NCI-H524 treated with DMSO at 0.1 percent for 48 hours (cell line): ENCODE results near the gene ELOVL7.
"Not testable (repeated sequence)": the region's sequence is repeated elsewhere in the genome, so short reads cannot be mapped to it uniquely, and the experiment has no call there.

Experiments used
- DNase-seq: peaks from one replicate; lab custom pipeline; 2025; lab: John Stamatoyannopoulos, UW

The ELOVL7 gene

DNA sequence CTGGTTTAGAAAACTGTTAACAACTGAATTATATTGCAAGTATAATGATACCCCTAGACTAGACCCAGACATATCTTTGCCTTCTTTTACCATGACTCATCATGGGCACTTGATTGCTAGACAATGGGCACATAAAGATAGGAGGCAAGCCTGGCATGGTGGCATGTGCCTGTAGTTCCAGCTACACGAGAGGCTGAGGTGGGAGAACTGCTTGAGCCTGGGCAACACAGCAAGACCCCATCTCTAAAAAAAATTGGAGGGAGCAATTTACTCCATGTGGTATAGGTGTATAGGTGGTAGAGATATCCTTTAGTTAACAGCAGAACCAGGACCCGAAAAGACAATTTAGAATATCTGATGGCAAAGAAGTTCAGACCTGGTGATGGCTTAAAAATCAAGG is 51.6 kb downstream of the ELOVL7 start:
- DNase-seq, result no peak

GRCh38 chr5:60789551-60789950 is 54.5 kb downstream of the ELOVL7 start:
- DNase-seq, result no peak

DNA sequence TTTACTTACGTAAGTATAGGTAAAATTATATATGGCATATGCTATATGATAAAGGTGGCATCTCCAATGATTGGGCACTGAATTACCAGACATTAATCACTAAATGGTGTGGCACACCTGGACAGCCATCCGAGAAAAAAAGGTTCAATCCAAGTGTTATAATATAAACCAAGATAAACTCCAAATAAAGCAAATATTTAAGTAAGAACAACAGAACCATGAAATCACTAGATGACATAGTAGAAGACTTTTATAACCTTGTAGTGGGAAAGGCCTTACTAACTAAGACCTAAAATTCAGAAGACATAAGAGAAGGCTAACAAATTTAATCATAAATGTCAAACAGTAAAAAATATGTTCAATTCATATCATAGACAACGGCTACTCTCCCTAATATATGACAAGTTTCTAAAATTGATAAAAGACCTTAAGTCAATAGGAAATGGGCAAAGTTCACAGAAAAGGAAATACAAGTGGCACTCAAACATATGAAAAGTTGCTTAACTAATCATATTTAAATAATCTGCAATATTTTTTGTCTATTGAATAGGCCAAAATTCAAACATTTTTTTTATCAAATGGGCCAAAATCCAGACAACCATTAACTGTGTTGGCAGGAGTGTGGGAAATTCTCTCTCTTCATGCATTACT is 55.1 kb downstream of the ELOVL7 start:
- no peak for DNase-seq

DNA sequence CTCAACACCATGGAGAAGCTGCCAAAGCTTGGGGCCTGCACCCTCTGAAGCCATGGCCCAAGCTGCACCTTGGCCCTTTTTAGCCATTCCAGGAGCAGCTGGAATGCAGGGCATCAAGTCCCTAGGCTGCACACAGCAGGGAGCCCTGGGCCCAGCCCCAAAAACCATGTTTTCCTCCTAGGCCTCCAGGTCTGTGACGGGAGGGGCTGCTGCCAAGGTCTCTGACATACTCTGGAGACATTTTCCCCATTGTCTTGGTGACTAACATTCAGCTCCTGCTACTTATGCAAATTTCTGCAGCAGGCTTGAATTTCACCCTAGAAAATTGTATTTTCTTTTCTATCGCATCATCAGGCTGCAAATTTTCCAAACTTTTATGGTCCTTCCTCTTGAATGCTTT is 64.6 kb downstream of the ELOVL7 start:
- DNase-seq, result no peak

GRCh38 chr5:60776343-60776742 is 67.7 kb downstream of the ELOVL7 start:
- DNase-seq, result no peak

GRCh38 chr5:60765019-60765709 is 78.9 kb downstream of the ELOVL7 start:
- DNase-seq, result no peak

- DNase-seq, result no peak
These were observed 81.0 kb downstream of the ELOVL7 start for GRCh38 chr5:60763061-60763460.

DNA sequence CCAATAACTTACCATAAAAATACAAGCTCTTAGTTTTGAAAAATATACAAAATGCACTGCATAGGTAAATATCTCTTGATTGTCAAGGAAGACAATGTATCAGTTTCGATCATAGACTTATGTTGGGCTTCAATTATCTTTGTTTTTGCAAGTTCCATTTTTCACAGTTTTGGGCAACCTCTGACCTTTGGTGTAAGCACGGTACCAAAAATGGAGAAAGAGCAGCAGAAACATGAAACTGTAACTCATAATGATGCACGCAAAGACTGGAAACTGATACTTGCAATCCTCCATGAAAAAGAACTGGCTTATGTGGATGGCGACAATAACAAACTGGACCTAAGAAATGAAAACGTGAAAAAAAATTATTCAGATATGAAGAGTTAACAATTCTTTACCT is 89.6 kb downstream of the ELOVL7 start:
- DNase-seq, result no peak

GRCh38 chr5:60744682-60745081 is 99.4 kb downstream of the ELOVL7 start:
- no peak for DNase-seq

GRCh38 chr5:60743511-60744314 is 100.4 kb downstream of the ELOVL7 start:
- no peak for DNase-seq

DNA sequence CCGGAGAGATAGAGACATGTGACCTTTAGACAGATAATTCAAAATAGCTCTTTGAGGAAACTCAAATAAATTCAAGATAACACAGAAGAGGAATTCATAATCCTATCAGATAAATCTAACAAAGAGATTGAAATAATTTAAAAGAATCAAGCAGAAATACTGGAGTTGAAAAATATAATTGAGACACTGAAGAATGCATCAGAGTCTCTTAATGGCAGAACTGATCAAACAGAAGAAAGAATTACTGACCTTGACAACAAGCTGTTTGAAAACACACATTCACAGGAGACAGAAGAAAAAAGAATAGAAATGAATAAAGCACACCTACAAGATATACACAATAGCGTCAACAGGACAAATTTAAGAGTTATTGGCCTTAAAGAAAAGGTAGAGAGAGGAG is 103.7 kb downstream of the ELOVL7 start:
- DNase-seq, result no peak

DNA sequence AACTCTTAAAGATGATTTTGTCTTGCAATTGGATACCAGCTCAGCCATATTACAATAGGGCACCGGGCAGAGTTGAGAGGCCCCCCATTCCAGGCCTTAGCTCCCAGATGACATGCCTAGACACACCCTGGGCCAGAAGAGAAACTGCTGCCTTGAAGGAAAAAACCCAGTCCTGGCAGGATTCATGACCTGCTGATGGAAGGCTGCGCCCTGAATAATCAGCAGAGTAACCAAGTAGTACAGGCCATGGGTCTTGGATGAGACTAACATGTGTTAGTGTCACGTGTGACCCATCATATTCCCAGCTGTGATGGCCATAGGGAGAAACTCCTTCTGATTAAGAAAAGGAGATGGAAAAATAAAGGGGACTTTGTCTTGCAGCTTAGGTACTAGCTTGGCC is 105.1 kb downstream of the ELOVL7 start:
- no peak for DNase-seq

GRCh38 chr5:60738461-60738860 is 105.6 kb downstream of the ELOVL7 start:
- no peak for DNase-seq

- not testable (repeated sequence) for DNase-seq
These were observed 113.2 kb downstream of the ELOVL7 start for GRCh38 chr5:60730858-60731257.

GRCh38 chr5:60727033-60727679 is 116.9 kb downstream of the ELOVL7 start:
- no peak for DNase-seq

DNA sequence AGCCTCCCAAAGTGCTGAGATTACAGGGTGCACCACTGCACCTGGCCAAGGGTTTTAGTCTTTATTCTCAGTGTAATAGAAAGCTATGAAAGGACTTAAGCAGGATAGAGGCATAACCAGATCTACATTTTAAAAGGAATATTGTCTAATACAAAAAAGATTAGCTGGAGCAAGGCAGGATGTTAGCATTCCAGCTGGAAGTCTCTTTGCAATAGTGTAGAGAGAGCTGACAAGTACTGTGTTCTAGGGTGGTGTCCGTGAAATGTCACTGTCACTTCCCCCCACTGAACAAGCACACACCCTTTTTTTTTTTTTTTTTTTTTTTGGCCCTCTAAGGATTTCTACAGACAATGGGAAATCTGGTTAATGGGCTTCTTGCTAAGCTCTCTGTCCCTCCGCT is 119.9 kb downstream of the ELOVL7 start:
- no peak for DNase-seq

- DNase-seq, result no peak
These were observed 121.7 kb downstream of the ELOVL7 start for GRCh38 chr5:60722416-60722815.

- DNase-seq, result no peak
These were observed 124.7 kb downstream of the ELOVL7 start for GRCh38 chr5:60719329-60719728.

DNA sequence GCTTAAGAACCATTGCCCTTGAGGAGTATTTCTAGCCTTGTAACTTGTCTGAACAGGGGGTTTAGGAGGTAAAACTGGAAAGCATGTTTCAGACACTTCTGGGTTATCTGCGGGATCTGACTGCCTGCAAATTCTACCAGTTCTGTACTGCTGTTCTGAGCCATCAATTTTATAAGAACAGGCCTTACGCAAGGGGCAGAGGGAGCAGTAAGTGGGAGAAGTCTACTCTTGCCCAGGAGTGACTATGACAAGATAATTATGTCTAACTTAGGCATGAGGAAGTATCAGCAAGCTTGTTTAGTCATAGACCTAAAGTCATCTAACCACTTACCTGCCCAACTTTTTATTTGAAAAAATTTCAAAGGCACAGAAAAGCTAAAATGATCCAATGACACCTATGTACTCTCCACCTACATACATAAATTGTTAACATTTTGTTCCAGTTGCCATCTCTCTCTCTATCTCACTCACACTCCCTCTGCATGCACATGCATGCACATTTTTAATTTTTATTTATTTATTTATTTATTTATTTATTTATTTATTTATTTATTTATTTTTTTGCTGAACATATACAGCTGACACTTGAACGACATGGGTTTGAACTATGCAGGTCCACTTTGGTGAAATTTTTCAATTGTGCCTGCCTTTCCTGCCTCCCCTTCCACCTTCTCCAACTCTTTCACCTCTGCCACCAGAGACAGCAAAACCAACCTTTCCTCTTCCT is 125.7 kb downstream of the ELOVL7 start:
- no peak for DNase-seq

- DNase-seq, result not testable (repeated sequence)
These were observed 128.7 kb downstream of the ELOVL7 start for GRCh38 chr5:60715201-60715928.

DNA sequence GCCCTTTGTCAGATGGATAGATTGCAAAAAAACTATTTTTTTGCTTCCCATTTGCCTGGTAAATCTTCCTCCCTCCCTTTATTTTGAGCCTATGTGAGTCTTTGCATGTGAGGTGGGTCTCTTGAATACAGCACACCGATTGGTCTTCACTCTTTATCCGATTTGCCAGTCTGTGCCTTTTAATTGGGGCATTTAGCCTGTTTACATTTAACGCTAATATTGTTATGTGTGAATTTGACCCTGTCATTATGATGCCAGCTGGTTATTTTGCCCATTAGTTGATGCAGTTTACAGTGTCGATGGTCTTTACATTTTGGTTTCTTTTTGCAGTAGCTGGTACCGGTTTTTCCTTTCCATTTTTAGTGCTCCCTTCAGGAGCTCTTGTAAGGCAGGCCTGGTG is 131.1 kb downstream of the ELOVL7 start:
- no peak for DNase-seq
